GM13976 (cell line): ENCODE data around the gene MYO1A.
A peak's percentile ranks its signal among the peaks of the same experiment; 100 is the strongest.

Source experiments
- DNase-seq: peaks from one replicate; pipeline ENCODE4 v3.0.0; 2012; ENCODE audit warnings: low spot score
- in situ Hi-C: fragments of 300-500 bp; cut with MboI; formaldehyde crosslinking; loops from one replicate; pipeline ENCODE4 v1.12.0; 2022; ENCODE audit warnings: low sequenced_read_pairs, mixed read lengths, inconsistent platforms; ENCODE audit not compliant: unreplicated experiment
- TF ChIP-seq, protein P1 (sequence below): IDR thresholded peaks from 2 replicates; pipeline ENCODE4 v1.5.1; 2012; ENCODE audit warnings: borderline replicate concordance, mild to moderate bottlenecking; ENCODE audit not compliant: insufficient read depth; ENCODE audit errors: extremely low read depth, missing control alignments, control extremely low read depth

MYO1A gene

GRCh38 chr12:57016348-57016747, 33.6 kb downstream of the MYO1A start, which contains the start of gene TAC3:
TSS of gene TAC3 (minus strand) at chr12:57016529. CDS start at chr12:57015797, 732 bp downstream.
- in situ Hi-C loops = loop anchor here (10.0 kb wide), 1 partner anchor 48 kb away; no protein-coding TSS in a partner anchor
- no peak for DNase-seq
- TF ChIP-seq, protein P1, sequence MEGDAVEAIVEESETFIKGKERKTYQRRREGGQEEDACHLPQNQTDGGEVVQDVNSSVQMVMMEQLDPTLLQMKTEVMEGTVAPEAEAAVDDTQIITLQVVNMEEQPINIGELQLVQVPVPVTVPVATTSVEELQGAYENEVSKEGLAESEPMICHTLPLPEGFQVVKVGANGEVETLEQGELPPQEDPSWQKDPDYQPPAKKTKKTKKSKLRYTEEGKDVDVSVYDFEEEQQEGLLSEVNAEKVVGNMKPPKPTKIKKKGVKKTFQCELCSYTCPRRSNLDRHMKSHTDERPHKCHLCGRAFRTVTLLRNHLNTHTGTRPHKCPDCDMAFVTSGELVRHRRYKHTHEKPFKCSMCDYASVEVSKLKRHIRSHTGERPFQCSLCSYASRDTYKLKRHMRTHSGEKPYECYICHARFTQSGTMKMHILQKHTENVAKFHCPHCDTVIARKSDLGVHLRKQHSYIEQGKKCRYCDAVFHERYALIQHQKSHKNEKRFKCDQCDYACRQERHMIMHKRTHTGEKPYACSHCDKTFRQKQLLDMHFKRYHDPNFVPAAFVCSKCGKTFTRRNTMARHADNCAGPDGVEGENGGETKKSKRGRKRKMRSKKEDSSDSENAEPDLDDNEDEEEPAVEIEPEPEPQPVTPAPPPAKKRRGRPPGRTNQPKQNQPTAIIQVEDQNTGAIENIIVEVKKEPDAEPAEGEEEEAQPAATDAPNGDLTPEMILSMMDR = no peak

DNA sequence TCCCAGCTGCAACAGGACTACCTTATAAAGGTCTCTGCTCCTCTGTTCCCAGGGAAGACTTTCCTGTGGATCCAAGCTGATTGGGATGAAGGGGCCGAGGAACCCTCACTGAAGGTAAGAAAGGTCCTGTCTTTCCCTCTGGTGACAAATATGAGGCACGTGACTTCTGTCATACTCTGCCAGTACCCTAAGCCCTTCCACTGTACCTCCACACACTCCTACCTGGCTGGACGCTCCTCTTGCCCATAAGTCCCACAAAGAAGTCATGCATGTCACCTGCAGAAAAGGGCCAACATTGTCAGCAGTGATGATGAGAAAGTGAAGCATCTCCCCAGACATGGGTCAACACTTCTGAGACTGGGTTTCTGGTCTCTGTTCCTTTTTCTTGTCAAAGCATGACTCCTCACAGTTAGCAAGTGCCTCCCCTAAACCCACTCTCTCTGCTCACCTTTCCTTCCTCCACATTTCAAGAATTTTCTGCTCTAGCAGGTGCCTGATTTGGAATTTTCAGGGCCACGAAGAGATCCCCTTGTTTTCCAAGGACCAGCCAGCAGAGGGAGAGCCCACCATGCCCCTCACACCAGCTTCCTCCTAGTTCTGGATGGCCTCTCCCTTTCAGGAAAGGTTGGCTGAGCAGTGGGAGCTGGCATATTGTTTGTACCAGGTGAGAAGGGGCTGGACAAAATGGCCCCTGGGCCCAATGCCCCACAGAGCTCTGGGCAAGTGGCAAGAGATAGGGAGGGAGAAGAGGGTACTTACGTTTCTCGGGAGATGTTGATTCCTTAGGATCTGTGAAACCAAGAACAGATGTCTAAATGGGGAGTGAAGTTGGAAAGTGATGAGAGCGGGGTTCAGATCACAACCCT, 37.1 kb downstream of the MYO1A start:
- in situ Hi-C loops = loop anchor here (10.0 kb wide), 1 partner anchor 52 kb away; no protein-coding TSS in a partner anchor
- peak; percentile 62 for DNase-seq
- TF ChIP-seq, protein P1 = no peak

- no peak for DNase-seq
- in situ Hi-C loops = loop anchor here (10.0 kb wide), 1 partner anchor 53 kb away; no protein-coding TSS in a partner anchor
- TF ChIP-seq, protein P1 = no peak
These were observed 38.2 kb downstream of the MYO1A start for GRCh38 chr12:57011438-57012424.

DNA sequence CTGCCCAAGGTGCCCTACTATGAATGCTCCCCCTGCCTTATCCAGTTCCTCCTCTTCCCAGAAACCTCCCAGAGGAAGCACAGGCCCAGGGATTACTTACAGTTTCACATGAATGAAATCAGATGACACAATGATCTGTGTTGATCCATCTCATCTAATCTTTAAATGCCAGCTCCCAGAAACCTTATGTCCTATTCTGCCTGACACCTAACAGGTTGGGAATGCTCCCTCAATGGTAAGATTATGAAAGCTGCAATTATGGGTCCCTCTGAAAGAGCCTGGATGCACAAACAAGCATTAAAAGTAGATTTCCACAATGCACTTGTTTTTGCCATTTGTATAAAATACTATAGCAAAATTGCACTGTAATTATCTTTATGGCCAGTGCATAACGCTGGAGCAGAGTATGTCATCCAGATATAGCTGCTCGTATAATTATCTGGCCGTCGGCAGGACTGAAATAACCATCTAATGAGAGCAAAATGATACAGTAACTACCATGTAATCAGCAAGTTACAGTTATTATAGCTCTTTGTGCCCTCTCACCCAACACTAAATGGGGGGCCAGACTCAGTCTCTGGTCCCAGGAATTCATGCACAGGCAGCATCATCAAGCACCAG, 39.2 kb downstream of the MYO1A start:
- in situ Hi-C loops = loop anchor here (10.0 kb wide), 1 partner anchor 54 kb away; no protein-coding TSS in a partner anchor
- no peak for DNase-seq
- TF ChIP-seq, protein P1 = no peak

- DNase-seq = no peak
- in situ Hi-C loops = loop anchor here (5.0 to 10.0 kb wide), 2 partner anchors 55 to 102 kb away; partner anchors contain the start of gene STAT6
- TF ChIP-seq, protein P1 = no peak
These were observed 39.8 kb downstream of the MYO1A start for GRCh38 chr12:57009949-57010626.
